ENCODE measurements around the gene TBX21.

DNA sequence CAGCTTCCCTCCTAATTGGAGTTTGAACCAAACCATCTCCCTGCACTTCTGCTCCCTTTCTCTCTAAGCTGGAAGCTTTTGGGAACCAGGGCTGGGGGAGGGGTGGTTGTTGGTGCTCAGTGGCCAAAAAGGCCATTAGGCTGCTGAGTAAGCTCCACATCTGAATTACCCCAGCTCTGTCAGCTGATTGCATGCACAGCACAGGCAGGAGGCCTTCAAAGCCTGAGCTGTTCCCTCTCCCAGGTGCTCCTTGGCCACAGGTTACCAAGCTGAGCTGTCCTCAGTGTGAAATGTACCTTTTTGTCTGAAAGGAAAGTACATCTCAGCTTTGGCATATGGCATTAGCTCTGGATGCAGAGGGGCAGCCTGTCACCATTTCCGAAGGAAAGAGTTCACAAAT is 45.3 kb upstream of the TBX21 start:
- TF ChIP-seq, protein P1, sequence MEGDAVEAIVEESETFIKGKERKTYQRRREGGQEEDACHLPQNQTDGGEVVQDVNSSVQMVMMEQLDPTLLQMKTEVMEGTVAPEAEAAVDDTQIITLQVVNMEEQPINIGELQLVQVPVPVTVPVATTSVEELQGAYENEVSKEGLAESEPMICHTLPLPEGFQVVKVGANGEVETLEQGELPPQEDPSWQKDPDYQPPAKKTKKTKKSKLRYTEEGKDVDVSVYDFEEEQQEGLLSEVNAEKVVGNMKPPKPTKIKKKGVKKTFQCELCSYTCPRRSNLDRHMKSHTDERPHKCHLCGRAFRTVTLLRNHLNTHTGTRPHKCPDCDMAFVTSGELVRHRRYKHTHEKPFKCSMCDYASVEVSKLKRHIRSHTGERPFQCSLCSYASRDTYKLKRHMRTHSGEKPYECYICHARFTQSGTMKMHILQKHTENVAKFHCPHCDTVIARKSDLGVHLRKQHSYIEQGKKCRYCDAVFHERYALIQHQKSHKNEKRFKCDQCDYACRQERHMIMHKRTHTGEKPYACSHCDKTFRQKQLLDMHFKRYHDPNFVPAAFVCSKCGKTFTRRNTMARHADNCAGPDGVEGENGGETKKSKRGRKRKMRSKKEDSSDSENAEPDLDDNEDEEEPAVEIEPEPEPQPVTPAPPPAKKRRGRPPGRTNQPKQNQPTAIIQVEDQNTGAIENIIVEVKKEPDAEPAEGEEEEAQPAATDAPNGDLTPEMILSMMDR (IDR thresholded peaks at IDR 0.05 in 8 of 11, conservative IDR thresholded peaks at IDR 0.05 in 3 of 11), result no peak
- no peak for TF ChIP-seq POLR2A (IDR thresholded peaks at IDR 0.05)
- TF ChIP-seq POLR2AphosphoS5 (IDR thresholded peaks at IDR 0.05), result no peak

Measured in spleen (tissue), 7 donors.